ENCODE results near the gene STK35.

STK35 gene

DNA sequence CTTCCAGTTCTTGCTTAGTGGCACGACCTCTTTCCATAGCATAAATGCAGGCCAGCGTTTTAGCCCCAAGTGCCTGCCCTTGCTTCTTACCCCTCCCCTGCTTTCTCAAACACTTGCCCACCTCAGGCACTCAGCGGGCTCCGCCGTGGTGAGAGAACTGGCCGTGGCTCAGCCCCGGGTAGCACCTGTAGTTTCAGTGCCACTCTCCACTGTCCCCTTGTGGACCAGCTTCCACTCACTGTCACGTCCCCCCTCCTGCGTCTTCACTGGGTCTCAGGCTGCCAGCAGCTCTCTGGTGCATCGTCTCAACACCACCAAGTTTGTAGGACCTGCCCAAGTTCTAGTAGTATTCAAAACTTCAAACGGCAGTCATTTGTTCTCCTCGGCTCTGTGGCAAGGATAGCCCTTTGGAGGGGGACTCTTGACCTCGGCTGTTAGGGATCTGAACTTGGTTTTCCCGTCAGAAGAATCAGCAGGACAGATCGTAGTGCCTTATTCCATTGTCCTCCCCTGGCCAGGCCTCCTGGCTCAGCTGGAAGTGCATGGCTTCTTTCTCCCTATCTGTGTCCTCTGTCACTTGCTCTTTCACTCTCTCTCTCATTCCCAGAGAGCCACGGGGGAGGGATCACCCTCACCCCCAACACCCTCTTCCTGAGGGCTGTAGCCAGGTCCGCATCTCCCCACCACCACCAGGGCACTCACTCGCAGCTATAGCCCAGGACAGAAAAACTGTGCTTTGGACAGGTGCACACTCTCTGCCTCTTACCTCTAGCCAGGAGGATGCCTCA is 44.6 kb downstream of the STK35 start:
- Histone ChIP-seq H3K4me3 (ENCODE audit: low read length) (no peak overlapping the region), H3K9me2 (replicated peaks; ENCODE audit: insufficient read depth, low read length) (no peaks in the 10 kb centered on the region), H3K79me2 (ENCODE audit: low read length) (0 out of 2 replicates have a peak, but pooled peaks cover under 1% of the 10 kb centered on the region), H3K27ac (ENCODE audit: low read length) (no peak overlapping the region), H3K27me3 (replicated peaks; ENCODE audit: insufficient read depth, low read length) (no peaks in the 10 kb centered on the region), H3K4me1 (ENCODE audit: low read length) (no peaks in the 10 kb centered on the region), H3K4me2 (ENCODE audit: low read depth, low read length) (no peak overlapping the region), H2AFZ (ENCODE audit: low read length) (no peak overlapping the region), H3K9me3 (replicated peaks; ENCODE audit: insufficient read depth, low read length) (no peaks in the 10 kb centered on the region), H3F3A (ENCODE audit: insufficient read depth, low read length) (no peaks in the 10 kb centered on the region), H4K20me1 (ENCODE audit: insufficient read depth, low read length) (no peaks in the 10 kb centered on the region), H3K36me3 (replicated peaks; ENCODE audit: insufficient read depth, low read length) (no peaks in the 10 kb centered on the region), H3K9ac (ENCODE audit: low read length) (no peak overlapping the region)
- DNase-seq = no peak
- TF ChIP-seq EZH2 (optimal IDR thresholded peaks at IDR 0.05; ENCODE audit: low read depth, low read length) (no peak), EZH2phosphoT487 (IDR thresholded peaks at IDR 0.05; ENCODE audit: low read length) (no peak)
- TF ChIP-seq, protein P1, sequence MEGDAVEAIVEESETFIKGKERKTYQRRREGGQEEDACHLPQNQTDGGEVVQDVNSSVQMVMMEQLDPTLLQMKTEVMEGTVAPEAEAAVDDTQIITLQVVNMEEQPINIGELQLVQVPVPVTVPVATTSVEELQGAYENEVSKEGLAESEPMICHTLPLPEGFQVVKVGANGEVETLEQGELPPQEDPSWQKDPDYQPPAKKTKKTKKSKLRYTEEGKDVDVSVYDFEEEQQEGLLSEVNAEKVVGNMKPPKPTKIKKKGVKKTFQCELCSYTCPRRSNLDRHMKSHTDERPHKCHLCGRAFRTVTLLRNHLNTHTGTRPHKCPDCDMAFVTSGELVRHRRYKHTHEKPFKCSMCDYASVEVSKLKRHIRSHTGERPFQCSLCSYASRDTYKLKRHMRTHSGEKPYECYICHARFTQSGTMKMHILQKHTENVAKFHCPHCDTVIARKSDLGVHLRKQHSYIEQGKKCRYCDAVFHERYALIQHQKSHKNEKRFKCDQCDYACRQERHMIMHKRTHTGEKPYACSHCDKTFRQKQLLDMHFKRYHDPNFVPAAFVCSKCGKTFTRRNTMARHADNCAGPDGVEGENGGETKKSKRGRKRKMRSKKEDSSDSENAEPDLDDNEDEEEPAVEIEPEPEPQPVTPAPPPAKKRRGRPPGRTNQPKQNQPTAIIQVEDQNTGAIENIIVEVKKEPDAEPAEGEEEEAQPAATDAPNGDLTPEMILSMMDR (IDR thresholded peaks at IDR 0.05; ENCODE audit: low read length) = no peak

DNA sequence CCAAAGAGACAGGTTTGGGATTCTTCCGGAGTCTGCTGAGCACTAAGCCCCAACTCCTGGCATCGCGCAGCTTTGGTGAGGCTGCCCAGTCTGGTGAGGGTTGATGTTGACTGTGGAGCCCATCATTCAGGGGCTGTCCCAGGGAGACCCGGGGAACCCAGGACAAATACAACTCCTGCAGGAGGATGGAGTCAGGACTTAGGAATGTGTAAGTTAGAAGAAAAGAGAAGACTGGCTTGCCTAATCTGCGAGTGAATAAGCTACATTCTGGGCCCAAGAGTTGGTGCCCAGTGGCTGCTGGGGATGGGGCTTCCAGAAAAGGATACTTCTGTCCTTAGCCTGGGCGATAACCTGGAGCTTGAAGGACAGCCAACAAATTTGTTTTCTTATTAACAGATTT is 47.9 kb downstream of the STK35 start:
- TF ChIP-seq, protein P1 (IDR thresholded peaks at IDR 0.05; ENCODE audit: low read length) = no peak
- TF ChIP-seq EZH2phosphoT487 (IDR thresholded peaks at IDR 0.05; ENCODE audit: low read length) (no peak), EZH2 (optimal IDR thresholded peaks at IDR 0.05; ENCODE audit: low read depth, low read length) (no peak)
- Histone ChIP-seq H3K79me2 (ENCODE audit: low read length) (no peaks in the 10 kb centered on the region), H3K27me3 (replicated peaks; ENCODE audit: insufficient read depth, low read length) (no peaks in the 10 kb centered on the region), H3K27ac (ENCODE audit: low read length) (no peak overlapping the region), H3K9ac (ENCODE audit: low read length) (no peak overlapping the region), H4K20me1 (ENCODE audit: insufficient read depth, low read length) (no peaks in the 10 kb centered on the region), H3K9me2 (replicated peaks; ENCODE audit: insufficient read depth, low read length) (no peaks in the 10 kb centered on the region), H3F3A (ENCODE audit: insufficient read depth, low read length) (no peaks in the 10 kb centered on the region), H3K4me2 (ENCODE audit: low read depth, low read length) (no peak overlapping the region), H3K9me3 (replicated peaks; ENCODE audit: insufficient read depth, low read length) (no peaks in the 10 kb centered on the region), H3K4me3 (ENCODE audit: low read length) (no peak overlapping the region), H2AFZ (ENCODE audit: low read length) (no peak overlapping the region), H3K36me3 (replicated peaks; ENCODE audit: insufficient read depth, low read length) (no peaks in the 10 kb centered on the region), H3K4me1 (ENCODE audit: low read length) (no peaks in the 10 kb centered on the region)
- no peak for DNase-seq

DNA sequence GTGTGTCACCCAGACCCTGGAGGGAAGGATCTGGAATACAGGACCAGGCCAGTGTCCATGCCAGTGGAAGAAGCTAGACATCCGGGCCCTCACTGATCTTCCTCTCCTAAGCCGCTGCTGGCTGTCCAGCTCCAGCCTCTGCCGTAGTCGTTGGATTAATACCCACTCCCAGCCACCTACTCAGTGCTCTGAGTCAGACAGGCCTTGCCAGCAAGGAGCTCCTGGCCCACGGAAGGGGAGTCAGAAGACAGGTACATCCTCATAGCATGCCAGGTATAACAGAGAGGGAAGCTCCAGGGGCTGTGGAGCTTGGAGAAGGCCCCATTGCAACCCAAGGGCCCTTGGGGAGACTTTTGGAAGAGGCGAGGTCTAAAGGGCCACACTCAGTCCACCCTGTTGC is 49.0 kb downstream of the STK35 start:
- no peak for TF ChIP-seq EZH2phosphoT487 (IDR thresholded peaks at IDR 0.05; ENCODE audit: low read length)
- TF ChIP-seq, protein P1 (IDR thresholded peaks at IDR 0.05; ENCODE audit: low read length) = no peak
- TF ChIP-seq EZH2 (optimal IDR thresholded peaks at IDR 0.05; ENCODE audit: low read depth, low read length) = no peak
- Histone ChIP-seq H3K9me2 (replicated peaks; ENCODE audit: insufficient read depth, low read length) (no peaks in the 10 kb centered on the region), H3K27me3 (replicated peaks; ENCODE audit: insufficient read depth, low read length) (no peaks in the 10 kb centered on the region), H4K20me1 (ENCODE audit: insufficient read depth, low read length) (no peaks in the 10 kb centered on the region), H3K36me3 (replicated peaks; ENCODE audit: insufficient read depth, low read length) (no peaks in the 10 kb centered on the region), H3K4me2 (ENCODE audit: low read depth, low read length) (no peak overlapping the region), H3K79me2 (ENCODE audit: low read length) (no peaks in the 10 kb centered on the region), H3F3A (ENCODE audit: insufficient read depth, low read length) (no peaks in the 10 kb centered on the region), H3K4me1 (ENCODE audit: low read length) (no peaks in the 10 kb centered on the region), H3K9me3 (replicated peaks; ENCODE audit: insufficient read depth, low read length) (no peaks in the 10 kb centered on the region), H2AFZ (ENCODE audit: low read length) (no peak overlapping the region), H3K27ac (ENCODE audit: low read length) (no peak overlapping the region), H3K4me3 (ENCODE audit: low read length) (no peak overlapping the region), H3K9ac (ENCODE audit: low read length) (no peak overlapping the region)
- DNase-seq = no peak

Data from MM.1S (cell line).